NOMO-1 treated with DMSO at 0.1 percent for 48 hours (cell line): ENCODE data around the gene KAT2B.
A peak's percentile ranks its signal among the peaks of the same experiment; 100 is the strongest.

Source experiments
- DNase-seq: peaks from one replicate; lab custom pipeline; 2025; ENCODE audit not compliant: unreplicated experiment; lab: John Stamatoyannopoulos, UW

KAT2B gene

DNA sequence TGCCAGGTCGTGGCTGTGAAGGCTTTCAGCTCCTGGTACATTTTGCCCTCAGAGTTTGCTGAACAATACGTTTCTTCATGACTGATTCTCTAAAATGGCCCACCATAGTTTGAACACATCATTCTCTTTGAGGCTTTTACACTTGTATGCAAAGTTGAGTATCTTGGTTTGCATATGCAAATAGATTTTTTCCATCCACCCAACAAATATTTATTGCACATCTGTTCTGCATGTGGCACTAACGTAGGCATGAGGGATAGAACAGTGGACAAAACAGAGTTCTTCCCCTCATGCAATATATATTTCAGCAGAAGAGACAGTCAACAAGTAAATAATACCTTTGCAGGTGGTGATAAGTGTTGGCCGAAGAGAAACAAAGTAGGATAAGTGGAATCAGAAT is 55.2 kb downstream of the KAT2B start:
- no peak for DNase-seq

- no peak for DNase-seq
Measured at GRCh38 chr3:20096135-20096685, 56.0 kb downstream of the KAT2B start.

DNA sequence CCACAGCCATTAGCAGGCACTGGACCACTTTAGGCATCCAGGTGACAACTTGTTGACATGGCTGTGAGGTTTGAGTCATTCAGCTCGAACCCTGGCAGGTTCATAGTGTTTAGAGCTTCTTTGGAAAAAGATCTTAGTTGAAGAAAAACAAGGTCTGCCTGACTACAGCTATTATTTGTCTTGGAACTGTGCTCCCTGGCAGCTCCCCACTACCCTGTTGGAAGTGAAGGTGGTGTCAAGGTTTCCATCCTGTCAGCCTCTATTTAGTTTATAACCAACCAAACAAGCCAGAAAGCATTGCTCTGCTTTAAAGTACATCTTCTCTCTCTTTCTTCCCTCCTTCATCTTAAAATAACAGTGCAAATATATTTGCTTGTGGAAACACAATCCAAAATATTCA is 56.8 kb downstream of the KAT2B start:
- DNase-seq = no peak

DNA sequence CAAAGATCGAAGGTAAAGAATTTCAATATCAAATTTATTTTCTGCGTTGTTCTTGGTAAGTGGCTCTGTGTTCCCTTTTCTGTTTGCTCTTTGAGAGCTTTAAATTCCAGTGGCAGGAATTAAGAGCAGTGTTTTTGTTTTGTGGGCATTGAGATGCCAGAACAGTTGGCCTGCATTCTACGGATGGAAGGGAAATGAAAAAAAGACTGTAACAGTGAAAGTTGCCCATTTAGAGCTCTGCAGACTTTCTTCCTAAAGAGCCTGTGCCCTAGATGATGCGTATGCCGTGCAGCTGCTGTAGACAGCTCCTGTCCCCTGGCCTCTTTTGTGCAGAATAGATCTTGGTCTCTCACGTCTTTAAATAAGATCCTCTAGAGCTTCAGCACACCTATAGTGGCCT is 58.8 kb downstream of the KAT2B start:
- DNase-seq = no peak

DNA sequence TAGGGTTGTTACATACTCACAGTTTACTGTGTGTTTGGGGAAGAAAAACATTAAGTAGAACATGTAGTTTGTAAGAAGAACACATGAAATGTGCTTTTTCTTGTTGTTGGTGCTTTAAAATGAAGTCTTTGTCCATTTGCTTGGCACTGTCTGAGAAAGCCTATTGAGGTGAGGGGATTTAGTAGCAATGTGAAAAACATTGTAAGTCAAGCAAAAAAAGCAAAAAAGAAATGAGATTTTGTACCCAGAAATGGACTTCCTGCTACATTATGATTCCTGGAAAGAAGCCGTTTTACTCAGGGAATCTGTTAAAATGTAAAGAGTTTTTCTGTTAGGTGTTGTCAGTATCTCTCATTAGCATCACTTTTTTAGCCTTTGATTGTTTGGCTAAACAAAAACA is 59.9 kb downstream of the KAT2B start:
- no peak for DNase-seq

GRCh38 chr3:20101041-20101440 is 60.8 kb downstream of the KAT2B start:
- DNase-seq = no peak

- DNase-seq = no peak
Measured at GRCh38 chr3:20103731-20104130, 63.5 kb downstream of the KAT2B start.

GRCh38 chr3:20104167-20104661 is 64.0 kb downstream of the KAT2B start:
- DNase-seq = peak; percentile 67

DNA sequence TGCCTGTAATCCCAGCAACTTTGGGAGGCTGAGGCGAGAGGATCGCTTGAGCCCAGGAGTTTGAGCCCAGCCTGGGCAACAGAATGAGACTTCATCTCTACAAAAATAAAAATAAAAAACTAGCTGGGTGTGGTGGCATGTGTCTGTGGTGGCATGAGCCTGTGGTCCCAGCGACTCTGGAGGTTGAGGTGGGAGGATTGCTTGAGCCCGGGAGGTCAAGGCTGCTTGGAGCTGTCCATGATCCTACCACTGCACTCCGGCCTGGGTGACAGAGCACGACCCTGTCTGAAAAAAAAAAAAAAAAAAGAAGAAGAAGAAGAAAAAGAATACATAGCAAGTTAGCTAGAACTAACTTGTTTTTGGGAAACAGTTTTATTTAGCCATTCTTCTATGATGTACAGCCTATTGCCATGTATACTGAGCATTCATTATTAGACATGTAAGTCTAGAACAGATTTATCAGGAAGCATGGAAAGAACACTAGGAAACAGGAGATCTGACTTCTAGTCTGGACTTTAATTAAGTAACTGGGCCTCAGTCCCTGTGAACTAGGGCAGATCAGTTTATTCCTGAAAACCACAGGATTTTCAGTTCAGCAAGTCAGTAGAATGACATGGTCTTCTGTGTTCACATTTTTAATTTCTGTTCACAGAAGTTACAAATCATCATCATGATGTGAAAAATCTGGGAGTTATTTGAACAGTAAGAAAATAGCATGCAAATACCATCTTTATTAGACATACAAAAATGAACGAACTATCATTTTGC is 65.5 kb downstream of the KAT2B start:
- no peak for DNase-seq

GRCh38 chr3:20107722-20108121 is 67.5 kb downstream of the KAT2B start:
- no peak for DNase-seq

DNA sequence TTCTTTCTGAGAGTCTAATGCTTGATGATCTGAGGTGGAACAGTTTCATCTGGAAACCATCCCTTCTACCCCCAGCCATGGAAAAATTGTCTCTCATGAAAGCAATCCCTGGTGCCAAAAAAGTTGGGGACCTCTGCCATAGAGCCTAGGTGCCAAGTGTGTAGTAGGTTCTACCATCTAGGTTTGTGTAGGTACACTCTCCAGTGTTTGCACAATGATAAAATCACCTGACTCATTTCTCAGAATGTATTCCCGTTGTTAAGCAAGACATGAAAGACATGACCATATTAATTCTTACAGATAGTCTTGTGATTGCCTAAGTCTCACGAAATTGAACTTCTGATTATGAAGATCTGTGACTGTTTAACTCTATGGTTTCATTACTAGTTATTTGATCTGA is 68.6 kb downstream of the KAT2B start:
- no peak for DNase-seq

- no peak for DNase-seq
Measured at GRCh38 chr3:20110826-20111225, 70.6 kb downstream of the KAT2B start.

DNA sequence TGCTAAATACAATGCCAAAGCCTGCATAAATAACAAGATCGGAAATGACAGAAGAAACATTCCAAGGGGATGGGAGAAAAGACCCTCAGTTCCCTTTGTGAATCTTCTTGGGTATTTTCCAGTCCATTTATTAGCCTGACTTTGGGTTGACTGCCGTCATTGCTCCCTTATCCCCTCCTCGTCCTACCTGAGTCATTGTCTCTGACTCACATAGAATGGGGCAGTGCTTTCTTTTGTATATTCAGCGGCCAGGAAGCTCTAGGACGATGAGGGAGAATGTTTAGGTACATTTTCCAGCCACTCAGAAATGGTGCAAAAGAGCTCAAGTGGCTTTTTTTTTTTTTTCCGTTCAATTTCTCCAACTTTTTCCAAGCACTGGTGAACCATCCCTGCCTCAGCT is 71.6 kb downstream of the KAT2B start:
- no peak for DNase-seq

GRCh38 chr3:20121088-20121487 is 80.8 kb downstream of the KAT2B start:
- no peak for DNase-seq

- DNase-seq = no peak
Measured at GRCh38 chr3:20123131-20123652, 82.9 kb downstream of the KAT2B start.

GRCh38 chr3:20125289-20125688 is 85.0 kb downstream of the KAT2B start:
- DNase-seq = no peak

DNA sequence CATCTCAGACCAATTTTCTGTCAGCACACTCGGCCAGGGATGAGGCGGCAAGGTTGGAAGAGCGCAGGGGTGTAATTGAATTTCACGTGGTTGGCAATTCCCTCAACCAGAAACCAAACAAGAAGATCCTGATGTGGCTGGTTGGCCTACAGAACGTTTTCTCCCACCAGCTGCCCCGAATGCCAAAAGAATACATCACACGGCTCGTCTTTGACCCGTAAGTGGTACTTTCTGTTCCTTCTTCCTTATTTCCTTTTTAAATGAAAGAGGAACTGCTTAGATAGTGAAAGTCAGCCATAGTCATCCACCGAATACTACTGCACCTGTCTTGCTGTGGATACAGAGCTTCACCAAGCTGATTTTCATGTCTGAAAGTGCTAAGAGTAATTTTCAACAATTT is 85.7 kb downstream of the KAT2B start:
- peak; percentile 92 for DNase-seq

GRCh38 chr3:20128358-20128757 is 88.1 kb downstream of the KAT2B start:
- no peak for DNase-seq

DNA sequence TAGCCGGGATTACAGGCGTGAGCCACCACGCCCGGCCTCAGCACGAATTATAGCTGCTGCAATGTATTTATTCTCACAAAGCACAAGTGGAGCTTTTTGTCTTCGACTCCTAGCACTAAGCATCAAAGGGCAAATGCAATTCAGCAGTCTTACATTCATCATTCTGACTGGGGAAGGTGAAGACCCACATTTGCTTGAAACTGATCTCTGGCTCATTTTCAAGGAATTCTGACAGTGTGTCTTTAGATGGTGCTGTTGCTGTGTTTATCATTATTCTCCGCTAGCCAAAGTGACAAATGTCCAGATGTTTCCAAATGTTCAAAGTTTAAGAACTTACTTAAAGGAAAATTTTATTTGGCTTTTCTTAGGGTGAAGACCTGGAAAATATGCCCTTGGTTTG is 89.9 kb downstream of the KAT2B start:
- DNase-seq = no peak

- no peak for DNase-seq
Measured at GRCh38 chr3:20136231-20136630, 96.0 kb downstream of the KAT2B start.

DNA sequence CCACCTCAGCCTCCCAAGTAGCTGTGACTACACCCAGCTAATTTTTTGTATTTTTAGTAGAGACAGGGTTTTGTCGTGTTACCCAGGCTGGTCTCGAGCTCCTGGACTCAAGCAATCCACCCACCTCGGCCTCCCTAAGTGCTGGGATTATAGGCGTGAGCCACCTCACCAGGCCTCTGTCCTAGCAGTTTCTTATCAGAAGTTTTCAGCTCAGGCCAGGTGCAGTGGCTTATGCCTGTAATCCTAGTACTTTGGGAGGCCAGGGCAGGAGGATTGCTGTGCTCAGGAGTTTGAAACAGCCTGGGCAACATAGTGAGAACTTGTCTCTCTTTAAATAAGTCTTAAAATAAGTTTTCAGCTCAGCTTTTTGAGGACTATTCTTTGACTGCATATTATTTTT is 97.4 kb downstream of the KAT2B start:
- no peak for DNase-seq

DNA sequence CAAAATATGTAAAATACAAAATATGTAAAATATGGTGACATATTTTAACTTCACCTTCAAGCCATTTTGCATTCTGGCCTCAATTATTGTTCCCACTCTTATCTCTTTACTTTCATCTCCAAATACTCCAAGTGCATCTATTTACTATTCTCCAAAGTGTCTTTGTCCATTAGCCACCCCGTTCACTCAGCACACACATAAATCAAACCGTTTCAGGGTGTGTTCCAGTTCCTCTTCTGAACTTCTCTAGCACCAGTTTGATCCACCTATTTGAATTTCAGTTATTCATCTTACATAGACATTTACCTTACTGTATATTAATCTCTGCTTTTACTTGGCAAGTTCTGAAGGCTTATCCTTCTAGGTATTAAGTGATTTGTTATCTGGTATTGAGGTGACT is 100.6 kb downstream of the KAT2B start:
- peak; percentile 20 for DNase-seq

- DNase-seq = no peak
Measured at GRCh38 chr3:20141316-20141715, 101.1 kb downstream of the KAT2B start.
